ENCODE results near the gene MKNK1.

DNA sequence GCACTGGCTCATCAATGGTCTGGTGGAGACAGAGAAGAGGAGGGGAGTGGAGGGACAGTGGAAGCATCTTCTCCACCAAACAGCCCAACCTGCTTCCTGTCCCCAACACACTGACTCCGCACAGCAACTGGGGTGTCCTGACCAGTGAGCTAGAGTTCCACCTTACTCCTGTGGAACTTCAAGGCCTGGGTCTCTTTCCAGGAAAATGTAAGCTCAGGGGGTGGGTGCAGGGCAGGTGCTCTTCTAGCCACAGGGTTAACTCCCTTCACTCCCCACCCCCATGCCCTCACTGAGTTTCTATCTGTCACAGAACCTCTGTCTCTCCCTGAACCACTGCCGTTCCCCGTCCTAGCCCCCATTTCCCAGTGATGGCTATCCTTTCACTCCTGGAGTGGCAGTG, 11.7 kb upstream of the MKNK1 start:
- no peak for TF ChIP-seq CTCF (IDR thresholded peaks at IDR 0.05)
- TF ChIP-seq SIN3A (IDR thresholded peaks at IDR 0.05; ENCODE audit: borderline replicate concordance, insufficient read depth, low read depth, low read length) = no peak
- no peak for TF ChIP-seq REST (IDR thresholded peaks at IDR 0.05; ENCODE audit: insufficient read depth in 1 of 2, low read depth in 2 of 2, low read length in 1 of 2)
